Measurements from ENCODE around the gene AKR1B1. TPM values are rescaled to one million over a fixed set of nuclear protein-coding genes. Genes with fewer than 3 reads are reported as not detected.

The AKR1B1 gene
- polyA plus RNA-seq, 1 experiment: 337 TPM

- ChIA-PET CTCF (interaction anchor here (0.5 to 1.0 kb wide), 3 partner anchors 35 to 78 kb away, joined by 3 read pairs; no protein-coding TSS in a partner anchor), POLR2A (no interaction called here)
- Histone ChIP-seq H3K27me3 (ENCODE audit: control insufficient read depth, insufficient read depth, low read length) (no peaks in the 10 kb centered on the region), H3K27ac (ENCODE audit: low read depth, low read length) (no peak overlapping the region), H3K9me3 (ENCODE audit: control insufficient read depth, insufficient read depth, low read length) (peaks cover 12% of the 10 kb centered on the region), H3K4me3 (ENCODE audit: low read depth, low read length) (no peak overlapping the region)
- TF ChIP-seq CTCF (IDR thresholded peaks at IDR 0.05; ENCODE audit: low read depth, low read length): no peak
- no peak for DNase-seq (ENCODE audit: low read depth, low spot score)
Observed at GRCh38 chr7:134468054-134468453, 9.2 kb upstream of the AKR1B1 start.

- CTCF ChIA-PET: interaction anchor here (0.8 to 1.4 kb wide), 3 partner anchors 15 to 49 kb away, joined by 3 to 4 read pairs (median 4); no protein-coding TSS in a partner anchor
- H3K9me3 ChIP-seq (ENCODE audit: control insufficient read depth, insufficient read depth, low read length): peaks cover 15% of the 10 kb centered on the region
- POLR2A ChIA-PET: no interaction called here
- DNase-seq (ENCODE audit: low read depth, low spot score): no peak
- no peak overlapping the region for H3K4me3 ChIP-seq (ENCODE audit: low read depth, low read length)
- no peaks in the 10 kb centered on the region for H3K27me3 ChIP-seq (ENCODE audit: control insufficient read depth, insufficient read depth, low read length)
- H3K27ac ChIP-seq (ENCODE audit: low read depth, low read length): no peak overlapping the region
- TF ChIP-seq CTCF (IDR thresholded peaks at IDR 0.05; ENCODE audit: low read depth, low read length): no peak
Observed at GRCh38 chr7:134465491-134465890, 6.6 kb upstream of the AKR1B1 start.

- POLR2A ChIA-PET: no interaction called here
- TF ChIP-seq CTCF (IDR thresholded peaks at IDR 0.05; ENCODE audit: low read depth, low read length): no peak
- peaks cover 15% of the 10 kb centered on the region for H3K9me3 ChIP-seq (ENCODE audit: control insufficient read depth, insufficient read depth, low read length)
- no peak for DNase-seq (ENCODE audit: low read depth, low spot score)
- H3K4me3 ChIP-seq (ENCODE audit: low read depth, low read length): no peak overlapping the region
- no peak overlapping the region for H3K27ac ChIP-seq (ENCODE audit: low read depth, low read length)
- CTCF ChIA-PET: no interaction called here
- H3K27me3 ChIP-seq (ENCODE audit: control insufficient read depth, insufficient read depth, low read length): no peaks in the 10 kb centered on the region
Observed at GRCh38 chr7:134464496-134464895, 5.6 kb upstream of the AKR1B1 start.

GRCh38 chr7:134463751-134464150 lies 4.9 kb upstream of the AKR1B1 start:
- Histone ChIP-seq H3K4me3 (ENCODE audit: low read depth, low read length) (no peak overlapping the region), H3K27ac (ENCODE audit: low read depth, low read length) (no peak overlapping the region), H3K27me3 (ENCODE audit: control insufficient read depth, insufficient read depth, low read length) (no peaks in the 10 kb centered on the region), H3K9me3 (ENCODE audit: control insufficient read depth, insufficient read depth, low read length) (peaks cover 15% of the 10 kb centered on the region)
- CTCF ChIA-PET: interaction anchor here (0.9 to 1.3 kb wide), 2 partner anchors 31 to 144 kb away, joined by 3 to 4 read pairs; no protein-coding TSS in a partner anchor
- POLR2A ChIA-PET: no interaction called here
- no peak for DNase-seq (ENCODE audit: low read depth, low spot score)
- no peak for TF ChIP-seq CTCF (IDR thresholded peaks at IDR 0.05; ENCODE audit: low read depth, low read length)

GRCh38 chr7:134462337-134462925 lies 3.5 kb upstream of the AKR1B1 start:
- ChIA-PET CTCF (interaction anchor here (0.9 to 7.3 kb wide), 2 partner anchors 30 kb away, joined by 3 to 42 read pairs; no protein-coding TSS in a partner anchor), POLR2A (interaction anchor here (0.8 to 1.4 kb wide), 2 partner anchors 15 to 30 kb away, joined by 3 to 4 read pairs; no protein-coding TSS in a partner anchor)
- Histone ChIP-seq H3K4me3 (ENCODE audit: low read depth, low read length) (no peak overlapping the region), H3K9me3 (ENCODE audit: control insufficient read depth, insufficient read depth, low read length) (peaks cover 15% of the 10 kb centered on the region), H3K27ac (ENCODE audit: low read depth, low read length) (peak overlapping the region; percentile 63), H3K27me3 (ENCODE audit: control insufficient read depth, insufficient read depth, low read length) (no peaks in the 10 kb centered on the region)
- no peak for DNase-seq (ENCODE audit: low read depth, low spot score)
- no peak for TF ChIP-seq CTCF (IDR thresholded peaks at IDR 0.05; ENCODE audit: low read depth, low read length)

Data from AG04450 (cell line).